Lung (tissue), 13 donors: ENCODE measurements around the gene PMPCB. TPM values are rescaled to one million over a fixed set of nuclear protein-coding genes. Genes with fewer than 3 reads are reported as not detected.

Source experiments
- ATAC-seq: fragments of 200-7000 bp; cut with Tn5 transposase; one replicate; pipeline ENCODE4 v1.9.1; 2020; ENCODE audit warnings: moderate number of reproducible peaks; ENCODE audit not compliant: insufficient read depth, low FRiP score
- DNase-seq, 3 donors: peaks; one replicate each; pipeline ENCODE4 v3.0.0-alpha.2; 2013 to 2017
- H3K27ac ChIP-seq, 2 donors: one replicate each; pipeline ENCODE4 v1.5.1; 2013; ENCODE audit warnings: mild to moderate bottlenecking in 2 of 2, moderate library complexity in 2 of 2, control low read depth in 1 of 2, inconsistent platforms in 1 of 2, low read depth in 1 of 2, low read length in 1 of 2
- H3K27me3 ChIP-seq, 3 donors: one replicate each; pipeline ENCODE4 v1.5.1; 2013; ENCODE audit warnings: low read length in 2 of 3; ENCODE audit not compliant: control insufficient read depth in 3 of 3, insufficient read depth in 3 of 3
- H3K36me3 ChIP-seq, 4 donors: one replicate each; pipeline ENCODE4 v1.5.1; 2013; ENCODE audit warnings: low read length in 4 of 4, mild to moderate bottlenecking in 1 of 4, moderate library complexity in 1 of 4; ENCODE audit not compliant: control insufficient read depth in 4 of 4, insufficient read depth in 4 of 4
- H3K4me1 ChIP-seq, 5 donors: one replicate each; pipeline ENCODE4 v1.5.1; 2013; ENCODE audit warnings: low read length in 5 of 5, mild to moderate bottlenecking in 2 of 5, moderate library complexity in 1 of 5; ENCODE audit not compliant: control insufficient read depth in 5 of 5, insufficient read depth in 5 of 5
- H3K4me3 ChIP-seq: one replicate; pipeline ENCODE4 v1.5.1; 2013; ENCODE audit warnings: mild to moderate bottlenecking, control low read depth, moderate library complexity
- H3K9ac ChIP-seq, 2 donors: one replicate each; pipeline ENCODE4 v1.5.1; 2013; ENCODE audit warnings: low read length in 2 of 2, control low read depth in 1 of 2; ENCODE audit not compliant: insufficient read depth in 1 of 2
- H3K9me3 ChIP-seq, 4 donors: one replicate each; pipeline ENCODE4 v1.5.1; 2013; ENCODE audit warnings: low read length in 3 of 4, mild to moderate bottlenecking in 1 of 4, moderate library complexity in 1 of 4; ENCODE audit not compliant: control insufficient read depth in 4 of 4, insufficient read depth in 3 of 4
- CTCF ChIP-seq: IDR thresholded peaks from 2 replicates; pipeline ENCODE4 v1.5.1; 2012; ENCODE audit warnings: mild to moderate bottlenecking; ENCODE audit errors: control extremely low read depth, extremely low read depth
- WGBS, 2 donors: extraction: QIAGEN DNeasy Blood & Tissue Kit; methylation state at CpG; one replicate each; pipeline ENCODE4 v1.1.7; 2013; 5-methylcytosine and 5-hydroxymethylcytosine counted together
- polyA plus RNA-seq, 2 donors: library from polyadenylated mRNA; stranded (reverse); fragments of 200-250 nt; gene quantifications; one replicate each; pipeline ENCODE4 v1.2.1, GENCODE V29; 2013
- small RNA-seq: library from RNA; depleted of rRNA; stranded (forward); fragments of <200 nt; gene quantifications from one replicate; pipeline ENCODE3, GENCODE V24; 2014; ENCODE audit warnings: low replicate concordance
- total RNA-seq, 2 donors: library from RNA; depleted of rRNA in 1 of 2; stranded (reverse); fragments of >200 nt in 1 of 2; gene quantifications; one replicate each; pipeline ENCODE4 v1.2.1, GENCODE V29; 2014 to 2021
- donor health status: control.
- donor health status: control.
- donor health status: Bipolar disorder and iron deficiency.
- donor health status: healthy.
- donor health status: DM: yes; HTN: yes; CAD: no.

PMPCB gene
- total and polyA plus RNA-seq, 4 donors: 38.8 to 78.1 (median 48.1) TPM

- no peak for TF ChIP-seq CTCF
- H3K27me3 ChIP-seq: no peaks in the 10 kb centered on the region
- no peak overlapping the region for H3K4me3 ChIP-seq
- no peak for ATAC-seq
- no peak overlapping the region for H3K9ac ChIP-seq
- H3K36me3 ChIP-seq: peaks cover 1 to 11% (median 5%) of the 10 kb centered on the region in 4 donors
- no peaks in the 10 kb centered on the region for H3K9me3 ChIP-seq
- WGBS, 2 donors: 35 to 38% methylated on average over 1 of the region's 1 CpG
- peaks cover 0 to 28% (median 9%) of the 10 kb centered on the region in 5 donors for H3K4me1 ChIP-seq
- no peak overlapping the region for H3K27ac ChIP-seq
- no peak for DNase-seq
Measured at GRCh38 chr7:103349805-103350204, 52.6 kb downstream of the PMPCB start.

Small RNAs within 50 kb of the gene (small RNA-seq; reads per million reads assigned to genes)
- not detected for gene RPS29P16

Other genes with a start within 250 kb of the PMPCB start
- gene FBXL13, start 222.6 kb upstream of the PMPCB start, total RNA-seq: 10 to 100 TPM in 1 of 2 donors, 1 to 10 TPM in 1; 6.0 to 12.3 TPM
- 1 to 10 TPM in 1 of 2 donors, under 1 TPM in 1; 0.61 to 1.4 TPM for gene FBXL13, start 222.6 kb upstream of the PMPCB start, polyA plus RNA-seq
- 10 to 100 TPM; 33.6 to 39.4 TPM for gene ARMC10, start 222.3 kb upstream of the PMPCB start, total RNA-seq
- gene ARMC10, start 222.3 kb upstream of the PMPCB start, polyA plus RNA-seq: 10 to 100 TPM; 22.2 to 23.1 TPM
- gene NAPEPLD, start 148.3 kb upstream of the PMPCB start, total RNA-seq: 10 to 100 TPM; 12.9 to 37.0 TPM
- 1 to 10 TPM; 2.9 to 4.8 TPM for gene NAPEPLD, start 148.3 kb upstream of the PMPCB start, polyA plus RNA-seq
- gene DNAJC2, start 47.3 kb downstream of the PMPCB start, total RNA-seq: 10 to 100 TPM; 18.4 to 21.6 TPM
- 10 to 100 TPM; 17.9 to 27.7 TPM for gene DNAJC2, start 47.3 kb downstream of the PMPCB start, polyA plus RNA-seq
- gene PSMC2, start 50.2 kb downstream of the PMPCB start, total RNA-seq: 100 to 1,000 TPM in 1 of 2 donors, 10 to 100 TPM in 1; 68.8 to 106 TPM
- 100 to 1,000 TPM in 1 of 2 donors, 10 to 100 TPM in 1; 94.9 to 157 TPM for gene PSMC2, start 50.2 kb downstream of the PMPCB start, polyA plus RNA-seq
- gene SLC26A5, start 148.8 kb downstream of the PMPCB start, total RNA-seq: 1 to 10 TPM in 1 of 2 donors, under 1 TPM in 1; 0.77 to 1.1 TPM
- under 1 TPM; 0.06 to 0.41 TPM for gene SLC26A5, start 148.8 kb downstream of the PMPCB start, polyA plus RNA-seq